NCI-H345 treated with DMSO at 0.1 percent for 48 hours (cell line): Measurements from ENCODE around the gene ZNF831.

Source experiments
- DNase-seq: peaks from one replicate; lab custom pipeline; 2025; ENCODE audit not compliant: unreplicated experiment; lab: John Stamatoyannopoulos, UW

ZNF831 gene

DNA sequence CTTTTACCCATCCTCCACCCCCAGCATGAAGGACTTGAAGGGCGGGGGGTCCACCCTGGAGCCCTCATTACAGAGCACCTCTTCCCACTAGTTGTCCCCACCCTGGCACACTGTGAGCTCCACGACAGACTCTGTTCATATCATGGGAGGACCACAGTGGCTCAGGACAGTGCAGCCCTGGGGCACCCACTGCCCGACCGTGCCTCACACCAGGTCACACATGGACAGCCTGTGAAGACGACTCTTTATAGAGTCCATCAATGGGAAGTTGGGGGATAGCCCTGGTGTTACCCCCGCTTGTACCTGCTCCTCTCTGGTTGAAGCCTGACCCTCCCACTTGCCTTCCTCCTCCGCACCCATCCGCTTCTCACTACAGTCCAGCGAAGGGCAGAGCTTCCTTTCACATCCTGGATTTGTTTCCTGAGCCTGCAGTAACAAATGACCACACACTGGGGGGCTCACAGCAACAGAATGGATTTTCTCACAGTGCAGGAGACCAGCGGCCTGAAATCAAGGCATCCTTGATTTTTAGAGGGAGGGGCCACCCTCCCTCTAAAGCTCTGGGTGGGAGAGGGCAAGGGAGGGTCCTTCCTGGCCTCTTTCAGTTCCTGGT, 15.5 kb downstream of the ZNF831 start:
- no peak for DNase-seq

DNA sequence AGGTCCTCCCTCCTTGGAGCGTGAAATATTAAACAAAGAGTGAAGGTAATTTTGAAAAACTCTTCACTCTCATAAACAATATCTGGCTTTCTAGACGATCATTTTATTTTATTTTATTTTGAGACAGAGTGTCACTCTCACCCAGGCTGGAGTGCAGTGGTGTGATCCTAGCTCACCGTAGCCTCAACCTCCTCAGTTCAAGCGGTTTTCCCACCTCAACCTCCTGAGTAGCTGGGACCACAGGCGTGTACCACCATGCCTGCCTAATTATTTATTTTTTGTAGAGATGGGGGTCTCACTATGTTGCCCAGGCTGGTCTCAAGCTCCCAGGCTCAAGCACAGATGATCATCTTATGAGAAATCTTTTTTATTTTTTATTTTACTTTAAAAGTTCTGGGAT, 16.4 kb downstream of the ZNF831 start:
- no peak for DNase-seq

DNA sequence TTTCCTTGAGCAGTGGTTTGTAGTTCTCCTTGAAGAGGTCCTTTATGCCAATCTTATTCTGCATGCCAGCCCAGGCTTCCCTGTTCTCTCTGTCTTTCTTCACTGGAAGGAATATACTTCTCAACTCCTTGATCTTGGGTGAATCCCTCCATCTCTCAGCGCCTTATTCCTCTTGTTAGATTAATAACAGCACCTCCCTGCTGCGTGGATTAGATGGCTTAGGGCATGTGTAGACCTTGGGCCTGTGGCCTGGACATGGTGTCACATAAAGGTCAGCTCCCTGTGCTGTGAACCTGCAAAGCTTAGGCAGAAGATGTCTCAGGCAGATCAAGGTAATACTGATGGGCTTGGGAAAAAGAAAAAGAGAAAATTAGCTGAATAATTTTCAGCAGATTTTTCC, 18.3 kb downstream of the ZNF831 start:
- DNase-seq, result no peak

DNA sequence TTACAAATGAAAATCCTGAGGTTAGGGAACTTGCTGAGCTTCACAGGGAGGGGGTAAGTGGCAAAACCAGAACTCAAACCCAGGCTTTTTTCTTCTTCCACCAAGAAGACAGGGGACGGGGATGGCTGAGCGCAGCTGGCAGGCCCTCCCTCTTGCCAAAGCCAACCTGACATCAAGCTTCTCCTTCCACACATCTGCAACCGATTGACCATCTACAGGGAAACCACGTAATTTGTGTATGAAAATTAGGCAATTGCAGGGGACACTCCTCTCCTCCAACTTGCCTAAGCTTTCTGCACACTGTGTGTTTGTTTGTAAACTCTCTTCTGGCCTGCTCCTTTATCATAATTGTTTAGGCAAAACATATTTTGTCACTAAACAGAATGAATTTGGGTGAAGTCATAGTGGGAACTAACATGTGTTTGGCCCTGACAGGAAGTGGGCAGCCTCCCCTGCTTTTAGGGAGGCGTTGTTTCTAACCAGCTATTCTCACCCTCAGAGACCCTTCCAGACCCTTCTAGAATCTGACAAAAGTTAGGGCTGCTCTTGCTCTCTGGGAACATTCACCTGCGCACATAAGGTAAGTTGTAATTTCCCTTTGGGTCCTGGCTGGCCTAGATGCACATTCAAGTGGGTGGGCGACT, 18.9 kb downstream of the ZNF831 start:
- DNase-seq, result no peak

DNA sequence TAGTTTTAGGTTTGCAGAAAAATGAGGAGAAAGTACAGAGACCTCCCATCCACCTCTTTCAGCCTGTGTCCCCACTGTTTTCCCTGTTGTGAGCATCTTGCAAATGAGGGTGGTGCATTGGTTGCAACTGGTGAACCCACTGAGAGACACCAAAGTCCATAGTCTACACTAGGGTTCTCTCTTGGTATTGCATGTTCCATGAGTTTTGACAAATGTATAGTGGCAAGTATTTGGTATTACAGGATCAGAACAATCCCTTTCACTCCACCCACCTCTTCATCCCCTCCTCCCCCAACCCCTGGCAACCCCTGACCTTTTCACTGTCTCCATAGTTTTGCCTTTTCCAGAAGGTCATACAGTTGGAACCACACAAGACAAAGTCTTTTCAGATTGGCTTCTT, 20.1 kb downstream of the ZNF831 start:
- no peak for DNase-seq

DNA sequence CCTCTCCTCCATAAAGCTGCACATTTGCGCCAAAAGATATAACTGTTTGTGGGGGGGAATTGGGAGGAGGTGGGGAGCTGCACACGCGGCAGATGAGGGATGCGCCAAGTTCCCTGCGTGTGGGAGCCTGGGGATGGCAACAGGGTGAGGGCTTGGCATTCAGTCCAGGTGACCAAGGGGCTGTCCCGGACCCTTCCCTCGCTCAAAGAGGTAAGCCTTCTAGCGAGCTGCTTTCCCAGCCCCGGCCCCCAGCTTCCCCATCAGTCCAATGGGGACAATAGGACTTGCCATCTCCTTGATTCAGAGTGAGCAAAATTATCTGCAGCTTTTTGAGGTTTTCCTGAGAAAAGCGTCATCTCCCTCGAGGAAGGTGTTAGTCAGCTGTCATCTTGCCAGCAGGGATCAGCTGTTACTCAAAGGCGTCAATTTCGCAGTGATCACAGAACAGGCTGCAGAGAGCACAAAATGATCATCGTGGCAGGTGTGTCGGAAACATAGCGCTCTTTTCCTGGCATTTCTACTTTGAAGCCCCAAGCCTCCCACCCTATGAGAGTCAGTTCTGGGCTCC, 21.3 kb downstream of the ZNF831 start:
- DNase-seq, result no peak

DNA sequence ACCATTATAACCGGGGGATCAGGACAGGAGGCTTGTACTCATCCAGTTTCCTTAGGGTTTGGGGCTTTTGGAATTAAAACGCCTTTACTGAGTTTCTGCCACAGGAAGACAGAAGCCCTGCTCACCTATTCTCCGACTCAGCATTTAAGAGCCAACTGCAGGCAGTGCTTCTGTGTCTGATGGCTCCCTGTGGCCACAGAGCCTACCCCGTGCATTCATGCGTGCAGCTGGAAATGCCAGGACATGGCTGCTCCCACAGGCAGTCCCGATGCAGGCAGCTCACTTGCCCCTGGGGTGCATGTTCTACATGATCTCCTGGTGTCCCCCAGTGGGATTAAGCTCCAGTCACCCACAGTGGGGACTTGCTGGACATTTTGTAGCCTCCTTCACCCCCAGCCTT, 22.2 kb downstream of the ZNF831 start:
- no peak for DNase-seq

DNA sequence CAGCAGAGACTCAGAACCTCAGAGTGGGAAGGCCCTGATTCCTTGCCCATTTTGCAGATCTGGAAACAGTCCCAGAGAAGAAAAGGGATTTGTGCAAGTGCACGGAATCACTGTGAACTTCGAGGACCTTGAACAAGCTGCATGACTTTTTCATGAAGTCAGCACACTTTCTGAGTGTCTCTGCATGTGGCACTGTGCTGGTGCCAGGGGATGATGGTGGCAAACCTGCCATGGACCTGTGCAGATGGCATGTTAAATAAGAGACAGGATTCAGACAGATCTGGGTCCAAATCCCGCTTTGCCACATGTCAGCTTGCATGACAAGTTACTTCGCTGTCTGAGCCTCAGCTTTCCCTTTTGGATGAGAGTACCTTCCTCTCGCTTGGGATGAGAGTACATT, 26.8 kb downstream of the ZNF831 start:
- DNase-seq, result no peak

DNA sequence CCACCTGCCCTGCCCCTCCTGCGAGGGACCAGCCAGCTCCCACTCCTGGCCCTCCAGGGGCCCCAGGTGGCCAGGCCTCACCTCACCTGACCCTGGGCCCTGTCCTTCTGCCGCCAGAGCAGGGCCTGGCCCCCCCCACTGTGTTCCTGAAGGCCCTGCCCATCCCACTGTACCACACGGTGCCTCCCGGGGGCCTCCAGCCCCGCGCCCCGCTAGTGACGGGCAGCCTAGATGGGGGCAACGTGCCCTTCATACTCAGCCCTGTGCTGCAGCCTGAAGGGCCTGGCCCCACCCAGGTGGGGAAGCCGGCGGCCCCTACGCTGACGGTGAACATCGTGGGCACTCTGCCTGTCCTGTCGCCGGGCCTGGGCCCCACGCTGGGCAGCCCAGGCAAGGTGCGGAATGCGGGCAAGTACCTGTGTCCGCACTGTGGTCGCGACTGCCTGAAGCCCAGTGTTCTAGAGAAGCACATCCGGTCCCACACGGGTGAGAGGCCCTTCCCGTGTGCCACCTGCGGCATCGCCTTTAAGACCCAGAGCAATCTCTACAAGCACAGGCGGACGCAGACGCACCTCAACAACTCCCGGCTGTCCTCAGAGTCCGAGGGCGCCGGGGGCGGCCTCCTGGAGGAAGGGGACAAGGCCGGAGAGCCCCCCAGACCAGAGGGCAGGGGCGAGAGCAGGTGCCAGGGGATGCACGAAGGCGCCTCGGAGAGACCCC, 27.6 kb downstream of the ZNF831 start:
- DNase-seq, result no peak

DNA sequence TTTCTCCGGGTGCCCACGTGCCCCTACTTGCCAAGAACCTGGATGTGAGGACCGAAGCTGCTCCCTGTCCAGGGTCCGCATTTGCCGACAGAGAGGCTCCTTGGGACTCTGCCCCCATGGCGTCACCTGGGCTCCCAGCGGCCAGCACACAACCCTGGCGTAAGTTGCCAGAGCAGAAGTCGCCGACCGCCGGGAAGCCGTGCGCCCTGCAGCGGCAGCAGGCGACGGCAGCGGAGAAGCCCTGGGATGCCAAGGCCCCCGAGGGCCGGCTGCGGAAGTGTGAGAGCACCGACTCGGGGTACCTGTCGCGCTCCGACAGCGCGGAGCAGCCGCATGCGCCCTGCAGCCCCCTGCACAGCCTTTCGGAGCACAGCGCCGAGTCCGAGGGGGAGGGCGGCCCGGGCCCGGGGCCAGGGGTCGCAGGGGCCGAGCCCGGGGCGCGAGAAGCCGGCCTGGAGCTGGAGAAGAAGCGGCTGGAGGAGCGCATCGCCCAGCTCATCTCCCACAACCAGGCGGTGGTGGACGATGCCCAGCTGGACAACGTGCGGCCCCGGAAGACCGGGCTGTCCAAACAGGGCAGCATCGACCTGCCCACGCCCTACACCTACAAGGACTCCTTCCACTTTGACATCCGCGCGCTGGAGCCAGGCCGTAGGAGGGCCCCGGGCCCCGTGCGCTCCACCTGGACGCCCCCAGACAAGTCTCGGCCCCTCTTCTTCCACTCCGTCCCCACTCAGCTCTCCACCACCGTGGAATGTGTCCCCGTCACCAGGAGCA, 28.3 kb downstream of the ZNF831 start:
- DNase-seq, result no peak

DNA sequence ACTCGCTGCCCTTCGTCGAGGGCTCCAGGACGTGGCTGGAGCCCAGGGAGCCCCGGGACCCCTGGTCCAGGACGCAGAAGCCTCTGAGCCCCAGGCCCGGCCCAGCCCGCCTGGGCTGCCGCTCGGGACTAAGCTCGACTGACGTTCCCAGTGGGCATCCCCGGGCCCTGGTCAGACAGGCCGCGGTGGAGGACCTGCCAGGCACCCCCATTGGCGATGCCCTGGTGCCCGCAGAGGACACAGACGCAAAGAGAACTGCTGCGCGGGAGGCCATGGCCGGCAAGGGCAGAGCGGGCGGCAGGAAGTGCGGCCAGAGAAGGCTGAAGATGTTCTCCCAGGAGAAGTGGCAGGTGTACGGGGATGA, 28.9 kb downstream of the ZNF831 start:
- no peak for DNase-seq

DNA sequence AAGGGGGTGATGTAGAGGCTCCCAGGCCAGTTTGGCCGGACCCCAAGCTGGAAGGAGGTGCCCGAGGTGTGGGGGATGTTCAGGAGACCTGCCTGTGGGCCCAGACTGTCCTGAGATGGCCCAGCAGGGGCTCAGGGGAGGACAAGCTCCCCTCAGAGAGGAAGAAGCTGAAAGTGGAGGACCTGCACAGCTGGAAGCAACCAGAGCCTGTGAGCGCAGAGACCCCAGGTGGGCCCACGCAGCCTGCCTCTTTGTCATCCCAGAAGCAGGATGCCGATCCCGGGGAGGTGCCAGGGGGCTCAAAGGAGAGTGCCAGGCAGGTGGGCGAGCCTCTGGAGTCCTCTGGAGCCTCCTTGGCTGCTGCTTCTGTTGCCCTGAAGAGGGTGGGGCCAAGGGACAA, 29.7 kb downstream of the ZNF831 start:
- no peak for DNase-seq

DNA sequence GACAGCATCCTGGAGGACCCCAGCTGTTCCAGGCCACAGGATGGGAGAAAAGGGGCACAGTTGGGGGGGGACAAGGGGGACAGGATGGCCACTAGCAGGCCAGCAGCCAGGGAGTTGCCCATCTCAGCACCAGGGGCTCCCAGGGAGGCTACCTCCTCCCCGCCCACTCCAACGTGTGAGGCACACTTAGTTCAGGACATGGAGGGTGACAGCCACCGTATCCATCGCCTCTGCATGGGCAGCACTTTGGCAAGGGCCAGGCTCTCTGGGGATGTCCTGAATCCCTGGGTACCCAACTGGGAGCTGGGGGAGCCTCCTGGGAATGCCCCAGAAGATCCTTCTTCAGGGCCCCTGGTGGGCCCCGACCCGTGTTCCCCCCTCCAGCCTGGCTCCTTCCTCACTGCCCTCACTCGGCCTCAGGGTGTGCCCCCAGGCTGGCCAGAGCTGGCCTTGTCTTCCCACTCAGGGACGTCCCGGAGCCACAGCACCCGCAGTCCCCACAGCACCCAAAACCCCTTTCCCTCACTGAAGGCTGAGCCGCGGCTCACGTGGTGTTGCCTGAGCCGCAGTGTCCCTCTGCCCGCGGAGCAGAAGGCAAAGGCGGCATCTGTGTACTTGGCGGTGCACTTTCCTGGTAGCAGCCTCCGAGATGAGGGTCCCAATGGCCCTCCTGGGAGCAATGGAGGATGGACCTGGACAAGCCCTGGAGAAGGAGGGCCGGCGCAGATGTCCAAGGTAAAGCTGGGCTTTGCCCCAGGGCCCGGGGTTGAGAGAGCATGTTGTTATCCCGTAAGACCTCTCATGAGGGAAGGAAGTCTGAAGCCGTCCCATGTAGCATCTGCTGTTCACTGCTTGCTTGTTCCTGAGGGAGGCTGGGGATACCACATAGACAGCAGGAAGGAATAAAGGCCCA, 30.7 kb downstream of the ZNF831 start:
- no peak for DNase-seq

DNA sequence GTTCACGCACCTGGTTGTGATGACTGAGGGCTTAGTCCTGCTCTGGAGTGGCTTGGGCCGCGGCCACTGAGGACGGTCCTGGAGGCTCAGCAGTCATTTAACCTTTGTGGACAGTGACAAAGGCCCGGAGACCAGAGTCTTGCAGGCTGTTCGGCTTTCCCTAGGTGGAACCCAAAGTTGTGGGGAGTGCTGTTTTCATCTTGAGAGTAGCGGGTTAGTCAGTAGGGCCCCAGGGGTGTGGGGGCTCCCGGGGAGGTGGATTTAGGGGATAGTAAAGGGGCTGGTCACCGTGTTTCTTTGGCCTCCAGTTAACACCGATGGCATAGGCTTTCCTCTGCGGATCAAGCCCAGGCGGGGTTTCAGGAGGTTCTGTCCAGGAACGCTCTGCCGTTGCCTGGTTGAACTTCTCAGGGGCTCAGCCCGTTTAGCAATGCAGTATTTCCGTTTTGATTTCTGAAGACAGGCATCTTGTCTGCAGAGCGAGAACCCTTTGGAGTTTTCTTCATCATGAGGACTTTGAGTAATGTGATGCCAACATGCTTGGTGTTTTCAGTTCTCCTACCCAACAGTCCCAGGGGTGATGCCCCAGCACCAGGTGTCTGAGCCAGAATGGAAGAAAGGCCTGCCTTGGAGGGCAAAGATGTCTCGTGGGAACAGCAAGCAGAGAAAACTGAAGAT, 31.8 kb downstream of the ZNF831 start:
- DNase-seq, result no peak

DNA sequence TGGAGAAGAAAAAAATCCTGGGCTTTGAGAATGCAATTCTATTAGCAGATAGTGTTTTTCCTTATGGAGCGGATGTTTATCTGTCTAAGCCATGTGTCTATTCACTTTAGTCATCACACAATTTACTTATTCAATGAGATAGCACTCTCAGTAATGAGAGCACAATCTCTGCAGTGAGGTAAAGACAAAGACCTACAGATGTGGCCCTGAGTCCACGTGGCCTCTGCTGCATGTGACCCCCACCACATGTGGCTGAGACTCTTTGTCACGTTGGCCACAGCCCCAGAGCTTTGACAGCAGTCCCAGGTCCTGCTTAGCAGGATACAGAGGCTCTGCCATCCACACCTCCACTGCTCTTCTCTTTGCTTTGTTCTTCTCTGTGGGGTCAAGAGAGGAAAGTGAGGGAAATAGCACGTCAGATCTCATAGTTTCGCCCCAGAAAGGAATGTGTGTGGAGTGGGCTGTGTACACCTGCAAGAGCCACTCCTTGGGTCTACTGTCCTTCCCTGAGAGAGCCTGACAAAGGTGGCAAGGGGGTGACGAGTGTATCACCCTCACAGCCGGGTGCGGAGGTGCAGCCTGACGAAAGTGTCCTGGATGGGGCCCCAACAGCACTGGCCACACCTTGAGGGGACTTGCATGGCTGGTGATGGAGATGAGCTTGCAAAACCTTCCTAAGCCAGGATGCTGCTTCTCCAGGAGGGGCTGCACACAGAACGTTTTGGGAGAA, 40.7 kb downstream of the ZNF831 start:
- DNase-seq, result no peak

DNA sequence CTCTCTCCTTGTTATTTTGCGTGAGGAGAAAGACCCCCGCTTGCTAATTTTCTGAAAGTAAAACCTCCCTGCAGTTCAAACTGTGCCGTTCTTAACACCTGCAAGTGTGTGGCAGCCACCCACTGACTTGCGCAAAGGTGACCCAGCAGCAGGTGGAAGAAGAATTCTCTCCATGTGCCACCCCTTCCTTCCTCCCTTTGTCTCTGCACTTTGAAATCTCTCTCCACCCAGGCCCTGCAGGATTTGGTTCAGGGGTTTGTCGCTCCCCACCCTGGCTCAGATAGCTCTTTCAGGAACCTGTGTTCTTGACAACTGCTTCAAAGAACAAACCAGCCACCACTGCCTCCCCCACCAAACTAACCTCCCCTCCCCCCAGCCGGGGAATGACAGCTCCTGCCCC, 41.4 kb downstream of the ZNF831 start:
- no peak for DNase-seq

DNA sequence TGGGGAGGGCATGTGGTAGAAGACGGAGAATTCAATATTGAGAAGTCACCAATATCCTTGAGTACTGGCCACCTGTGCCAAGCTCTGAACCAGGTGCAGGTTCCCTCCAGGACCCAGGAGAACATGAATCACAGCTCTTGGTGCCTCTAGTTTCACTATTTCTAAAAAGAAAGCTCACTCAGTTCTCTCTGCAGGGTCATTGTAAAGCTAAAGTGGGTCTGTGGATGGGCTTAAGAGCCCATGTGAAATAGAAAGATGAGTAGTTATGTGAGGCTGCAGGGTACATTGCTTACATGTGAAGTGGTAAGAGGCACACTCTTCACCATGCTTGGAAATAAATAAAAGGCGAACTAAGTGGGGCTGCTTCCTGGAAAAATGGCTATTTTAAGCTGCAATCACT, 43.6 kb downstream of the ZNF831 start:
- no peak for DNase-seq

DNA sequence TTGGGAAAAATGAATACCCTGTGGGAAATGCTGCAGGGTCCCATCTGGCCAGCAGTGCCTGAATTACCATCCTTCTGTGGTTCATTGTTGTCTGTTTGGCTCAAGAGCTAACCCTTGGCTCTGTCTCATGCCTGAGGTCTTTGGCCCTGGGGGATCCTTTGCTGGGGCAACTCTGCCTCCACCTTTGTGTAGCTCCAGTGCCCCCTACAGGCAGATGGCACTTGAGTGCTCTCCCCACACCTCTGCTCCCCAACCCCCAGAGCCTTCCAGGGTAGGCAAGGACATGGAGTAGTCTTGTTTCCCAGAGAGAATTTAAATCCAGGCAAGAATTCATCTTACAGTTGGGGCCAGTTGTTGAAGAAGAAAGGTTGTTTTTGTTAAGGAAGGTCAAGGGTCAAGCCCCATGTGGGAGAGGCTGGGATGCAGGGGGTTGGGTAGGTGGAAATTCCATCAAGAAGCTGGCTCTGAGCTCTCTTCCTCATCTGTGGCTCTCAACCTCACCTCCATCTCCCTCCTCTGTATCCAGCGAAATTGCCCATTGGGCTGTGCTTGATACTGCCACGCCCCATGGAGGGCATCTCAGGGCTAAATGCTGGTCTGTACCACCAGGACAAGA, 44.2 kb downstream of the ZNF831 start:
- DNase-seq, result no peak

DNA sequence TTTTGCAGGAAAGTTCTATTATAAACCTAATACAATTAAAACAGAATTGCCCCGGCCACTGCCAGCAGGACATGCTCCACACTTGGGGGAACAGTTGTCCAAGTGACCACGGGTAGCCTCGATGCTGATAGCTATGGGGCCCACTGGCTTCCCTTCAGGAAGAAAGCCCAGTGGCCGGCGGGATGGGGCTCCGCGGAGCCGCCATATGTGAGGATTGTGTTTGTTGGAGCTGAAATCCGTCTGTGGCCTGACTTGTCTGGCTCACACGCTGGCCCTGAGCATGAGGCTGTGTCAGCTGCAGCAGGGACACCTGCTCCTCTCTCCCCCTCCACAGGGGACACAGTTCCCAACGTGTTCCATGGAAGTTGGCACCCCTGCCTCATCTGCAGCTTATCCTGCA, 46.6 kb downstream of the ZNF831 start:
- no peak for DNase-seq
